Brain microvascular endothelial cell (primary cell): ENCODE measurements around the gene GOLGA2.
"Not testable (repeated sequence)": the region's sequence is repeated elsewhere in the genome, so short reads cannot be mapped to it uniquely, and the experiment has no call there.

Source experiments
- DNase-seq: peaks from one replicate; pipeline ENCODE4 v3.0.0-alpha.2; 2020
- H3K27ac ChIP-seq: fragments of 250-450 bp; sonication (Bioruptor Pico); 2 replicates; pipeline ENCODE4 v1.5.1; 2020; ENCODE audit warnings: mild to moderate bottlenecking, moderate library complexity
- H3K27me3 ChIP-seq: fragments of 250-450 bp; sonication (Bioruptor Pico); replicated peaks from 2 replicates; pipeline ENCODE4 v1.5.1; 2020; ENCODE audit warnings: mild to moderate bottlenecking
- H3K36me3 ChIP-seq: fragments of 250-450 bp; sonication (Bioruptor Pico); replicated peaks from 2 replicates; pipeline ENCODE4 v1.5.1; 2020; ENCODE audit warnings: mild to moderate bottlenecking
- H3K4me3 ChIP-seq: 2 replicates; pipeline ENCODE4 v1.5.1; 2011; ENCODE audit warnings: low read depth, mild to moderate bottlenecking, control low read depth, low read length, moderate library complexity
- in situ Hi-C: cut with HindIII; loops from 2 replicates; pipeline ENCODE4 v1.10.0; 2017; ENCODE audit warnings: low sequenced_read_pairs, low pct_ligation_motif_present
- TF ChIP-seq, protein P1 (sequence below): IDR thresholded peaks from 2 replicates; pipeline ENCODE4 v1.5.1; 2011; ENCODE audit warnings: low read depth, mild to moderate bottlenecking, moderate library complexity, low read length, control low read depth, inconsistent platforms; ENCODE audit errors: missing control alignments

The GOLGA2 gene

DNA sequence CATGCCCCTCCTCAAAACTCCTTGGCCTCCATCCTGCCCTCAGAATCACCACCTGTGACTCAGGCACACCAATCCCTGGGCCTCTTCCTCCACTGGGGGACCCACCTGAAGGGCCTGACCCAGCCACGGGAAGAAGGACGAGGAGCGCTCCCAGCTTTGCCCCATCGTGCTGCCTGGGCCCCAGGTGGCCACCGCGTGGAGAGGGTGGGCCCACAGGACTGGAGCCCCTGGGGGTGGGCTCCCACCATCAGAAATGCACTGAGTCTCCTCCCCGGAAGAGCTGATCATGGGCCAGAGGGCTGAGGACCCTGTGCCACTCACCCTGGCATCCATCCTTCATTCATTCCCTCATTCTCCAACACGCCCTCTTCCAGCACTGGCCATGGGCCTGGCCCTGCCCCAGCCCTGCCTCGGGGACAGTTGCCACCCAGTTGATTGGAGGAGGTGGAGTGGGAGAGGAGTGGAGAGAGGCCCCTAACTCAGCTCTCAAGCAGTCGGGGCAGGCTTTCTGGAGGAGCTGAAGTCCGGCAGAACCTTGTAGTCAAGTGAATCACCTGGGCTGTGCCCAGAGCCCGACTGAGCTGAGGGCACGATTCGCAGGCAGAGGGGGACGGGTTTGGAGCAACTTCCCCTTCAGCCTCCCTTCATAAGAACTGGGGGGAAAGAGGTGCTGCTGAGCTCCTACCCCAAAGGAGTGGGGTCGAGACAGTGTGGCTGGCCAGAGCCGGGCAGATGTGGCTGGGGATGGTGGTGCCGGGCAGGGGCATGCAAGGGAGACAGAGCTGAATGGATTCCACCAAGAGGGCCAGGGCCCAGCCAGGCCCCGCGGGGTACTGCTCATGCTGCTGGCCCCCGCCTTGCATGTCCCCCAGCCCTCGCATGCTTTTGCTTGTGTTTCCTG lies 43.0 kb downstream of the GOLGA2 start:
- TF ChIP-seq, protein P1, sequence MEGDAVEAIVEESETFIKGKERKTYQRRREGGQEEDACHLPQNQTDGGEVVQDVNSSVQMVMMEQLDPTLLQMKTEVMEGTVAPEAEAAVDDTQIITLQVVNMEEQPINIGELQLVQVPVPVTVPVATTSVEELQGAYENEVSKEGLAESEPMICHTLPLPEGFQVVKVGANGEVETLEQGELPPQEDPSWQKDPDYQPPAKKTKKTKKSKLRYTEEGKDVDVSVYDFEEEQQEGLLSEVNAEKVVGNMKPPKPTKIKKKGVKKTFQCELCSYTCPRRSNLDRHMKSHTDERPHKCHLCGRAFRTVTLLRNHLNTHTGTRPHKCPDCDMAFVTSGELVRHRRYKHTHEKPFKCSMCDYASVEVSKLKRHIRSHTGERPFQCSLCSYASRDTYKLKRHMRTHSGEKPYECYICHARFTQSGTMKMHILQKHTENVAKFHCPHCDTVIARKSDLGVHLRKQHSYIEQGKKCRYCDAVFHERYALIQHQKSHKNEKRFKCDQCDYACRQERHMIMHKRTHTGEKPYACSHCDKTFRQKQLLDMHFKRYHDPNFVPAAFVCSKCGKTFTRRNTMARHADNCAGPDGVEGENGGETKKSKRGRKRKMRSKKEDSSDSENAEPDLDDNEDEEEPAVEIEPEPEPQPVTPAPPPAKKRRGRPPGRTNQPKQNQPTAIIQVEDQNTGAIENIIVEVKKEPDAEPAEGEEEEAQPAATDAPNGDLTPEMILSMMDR, result no peak
- no peaks in the 10 kb centered on the region for H3K27me3 ChIP-seq
- in situ Hi-C loops, result no loop called here
- no peak overlapping the region for H3K27ac ChIP-seq
- H3K36me3 ChIP-seq, result no peaks in the 10 kb centered on the region
- H3K4me3 ChIP-seq, result no peak overlapping the region
- no peak for DNase-seq

DNA sequence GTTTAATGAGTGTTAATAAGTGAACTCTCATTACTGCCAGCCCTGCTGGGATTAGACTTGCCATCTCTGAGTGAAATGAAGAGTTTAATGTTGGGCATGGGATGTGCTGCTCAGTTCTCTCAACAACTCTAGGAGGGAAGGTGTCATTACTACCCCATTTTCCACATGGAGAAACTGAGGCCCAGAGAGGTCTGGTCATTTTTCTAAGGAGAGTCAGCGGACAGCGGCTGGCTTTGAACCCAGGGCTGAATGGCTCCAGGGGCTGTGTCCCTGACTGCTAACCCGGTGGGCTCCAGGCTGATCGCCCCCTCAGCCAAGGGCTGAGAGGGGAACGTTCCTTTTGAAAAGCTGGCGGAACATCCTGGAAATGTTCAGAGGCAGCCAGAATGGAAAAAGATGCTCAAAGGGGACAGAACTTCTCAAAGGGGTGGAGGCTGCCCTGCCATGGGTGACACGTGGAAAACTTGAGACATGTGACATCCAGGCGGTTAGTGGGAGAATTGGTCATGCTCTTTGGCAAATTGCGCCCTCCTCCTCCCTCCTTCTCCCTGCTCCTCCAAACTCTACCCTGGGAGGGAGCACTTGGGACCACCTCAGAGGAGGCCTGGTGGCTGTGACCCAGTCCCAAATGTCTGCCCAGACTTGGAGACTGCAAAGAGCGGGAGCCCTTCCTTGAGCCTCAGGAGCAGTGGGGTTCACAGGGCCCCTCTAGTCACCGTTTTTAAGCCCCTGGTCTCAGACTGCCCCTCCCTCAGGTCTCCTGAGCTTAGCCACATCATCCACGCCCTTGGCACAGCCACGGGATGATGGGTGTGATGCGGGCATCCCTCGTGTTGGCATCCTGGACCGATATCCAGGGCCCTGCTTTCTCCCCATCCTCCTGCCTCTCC lies 43.9 kb downstream of the GOLGA2 start:
- H3K36me3 ChIP-seq, result no peaks in the 10 kb centered on the region
- no peaks in the 10 kb centered on the region for H3K27me3 ChIP-seq
- TF ChIP-seq, protein P1, result no peak
- in situ Hi-C loops, result no loop called here
- H3K27ac ChIP-seq, result no peak overlapping the region
- H3K4me3 ChIP-seq, result no peak overlapping the region
- no peak for DNase-seq

DNA sequence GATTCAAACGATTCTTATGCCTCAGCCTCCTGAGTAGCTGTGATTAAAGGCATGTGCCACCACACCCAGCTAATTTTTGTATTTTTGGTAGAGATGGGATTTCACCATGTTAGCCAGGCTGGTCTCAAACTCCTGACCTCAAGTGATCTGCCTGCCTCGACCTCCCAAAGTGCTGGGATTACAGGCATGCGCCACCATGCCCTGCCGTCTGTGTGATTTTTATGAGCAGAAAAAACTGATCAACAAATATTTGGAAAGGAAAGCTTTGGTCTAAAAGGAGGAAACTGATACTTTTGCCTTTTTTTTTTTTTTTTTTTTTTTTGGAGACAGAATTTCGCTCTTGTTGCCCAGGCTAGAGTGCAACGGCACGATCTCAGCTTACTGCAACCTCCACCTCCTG lies 44.9 kb downstream of the GOLGA2 start:
- DNase-seq, H3K36me3 ChIP-seq, in situ Hi-C loops, H3K4me3 ChIP-seq, H3K27ac ChIP-seq, H3K27me3 ChIP-seq: not testable (repeated sequence)

DNA sequence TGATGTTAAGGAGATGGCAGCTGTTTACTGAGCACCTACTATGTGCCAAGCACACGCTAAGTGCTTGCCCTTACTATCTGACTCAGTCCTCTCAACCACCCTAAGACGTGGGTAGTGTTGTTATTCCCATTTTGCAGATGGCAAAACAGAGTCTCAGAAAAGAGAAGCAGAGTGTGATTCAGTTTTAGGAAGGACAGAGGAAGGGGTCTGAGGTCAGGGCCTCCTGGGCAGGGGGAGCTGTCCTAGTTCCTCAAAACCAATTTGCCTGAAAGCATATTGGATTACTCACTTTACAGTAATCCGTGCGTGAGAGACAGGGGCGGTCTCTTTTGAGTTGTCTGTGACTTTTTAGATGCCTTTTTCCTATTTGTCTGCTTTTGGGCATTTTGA lies 49.4 kb downstream of the GOLGA2 start:
- in situ Hi-C loops, result no loop called here
- H3K27ac ChIP-seq, result no peak overlapping the region
- H3K27me3 ChIP-seq, result no peaks in the 10 kb centered on the region
- H3K36me3 ChIP-seq, result no peaks in the 10 kb centered on the region
- DNase-seq, result no peak
- H3K4me3 ChIP-seq, result no peak overlapping the region
- TF ChIP-seq, protein P1, result no peak

DNA sequence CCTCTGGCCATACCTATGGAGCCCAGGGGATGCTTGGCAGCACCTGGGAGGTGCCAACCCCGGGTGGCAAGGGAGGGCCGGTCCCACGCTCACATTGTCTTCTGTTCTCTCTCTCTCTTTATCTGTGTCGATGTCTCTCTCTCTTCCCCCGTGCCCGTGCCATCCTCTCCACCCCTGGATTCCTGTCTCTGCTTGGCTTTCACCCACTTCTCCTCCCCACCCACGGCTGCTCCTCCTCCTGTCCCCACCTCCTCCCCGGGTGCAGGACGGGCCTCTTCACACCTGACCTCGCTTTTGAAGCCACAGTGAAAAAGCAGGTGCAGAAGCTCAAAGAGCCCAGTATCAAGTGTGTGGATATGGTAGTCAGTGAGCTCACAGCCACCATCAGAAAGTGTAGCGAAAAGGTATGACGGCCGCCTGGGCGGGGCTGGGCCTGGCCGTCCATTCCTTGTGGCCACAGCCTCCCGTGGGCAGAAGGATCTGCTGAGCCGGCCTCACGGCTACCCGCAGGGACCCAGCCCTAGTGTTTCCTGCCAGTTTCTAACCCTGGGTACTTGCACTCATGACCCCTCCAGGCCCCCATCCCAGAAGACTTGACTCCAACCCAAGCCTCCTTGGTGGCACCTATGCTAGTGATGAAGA lies 49.9 kb downstream of the GOLGA2 start:
- no peak for DNase-seq
- Histone ChIP-seq H3K27ac (no peak overlapping the region), H3K4me3 (no peak overlapping the region), H3K36me3 (no peaks in the 10 kb centered on the region), H3K27me3 (no peaks in the 10 kb centered on the region)
- TF ChIP-seq, protein P1, result no peak
- in situ Hi-C loops, result no loop called here

DNA sequence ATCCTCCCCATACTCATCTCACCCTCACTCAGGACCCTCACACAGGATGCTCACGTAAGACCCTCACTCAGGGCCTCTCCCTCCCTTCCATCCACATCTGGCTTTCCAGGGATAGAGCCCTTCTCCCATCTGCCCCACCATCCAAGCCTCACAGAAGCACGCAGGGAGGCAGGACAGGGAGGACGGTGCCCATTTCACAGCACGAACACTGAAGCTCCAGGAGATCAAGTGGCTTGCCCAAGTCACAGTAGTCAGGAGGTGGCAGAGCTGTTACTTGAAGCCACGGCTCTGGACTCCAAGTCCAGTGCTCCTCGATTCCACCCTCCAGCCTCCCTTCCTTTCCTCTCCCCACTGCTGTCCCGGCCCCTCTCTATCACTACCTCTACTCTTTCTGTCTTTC lies 50.9 kb downstream of the GOLGA2 start:
- TF ChIP-seq, protein P1, result no peak
- DNase-seq, result no peak
- Histone ChIP-seq H3K27me3 (no peaks in the 10 kb centered on the region), H3K4me3 (no peak overlapping the region), H3K27ac (no peak overlapping the region), H3K36me3 (no peaks in the 10 kb centered on the region)
- in situ Hi-C loops, result no loop called here
